MCF 10A (cell line): ENCODE data around the gene TRPM5. TPM values are rescaled to one million over a fixed set of nuclear protein-coding genes. Genes with fewer than 3 reads are reported as not detected.

Experiments used
- BruUV-seq: library from RNA; stranded (reverse); fragments of 400-500 nt; replicated peaks from 2 replicates; lab custom pipeline; 2021; lab: Mats Ljungman, UMichigan
- CTCF ChIA-PET: fragments of 300-600 bp; sonication (Branson Sonifier 250); formaldehyde crosslinking; extraction: SDS; loops from one replicate; lab custom pipeline; 2021; ENCODE audit warnings: antibody characterized with exemption, inconsistent platforms; lab: Yijun Ruan, JAX
- POLR2A ChIA-PET: fragments of 300-600, 350-650 bp; sonication (Branson Sonifier 250); formaldehyde crosslinking; extraction: SDS; loops from one replicate; lab custom pipeline; 2020; ENCODE audit warnings: antibody characterized with exemption, inconsistent platforms; lab: Yijun Ruan, JAX
- DNase-seq: peaks from one replicate; pipeline ENCODE4 v3.0.0-alpha.2; 2018; ENCODE audit not compliant: unreplicated experiment
- H3K27ac Mint-ChIP-seq: one replicate; pipeline ENCODE4 v1.8.0; 2022; ENCODE audit warnings: mild to moderate bottlenecking, low read depth, mixed read lengths; ENCODE audit not compliant: unreplicated experiment
- H3K27me3 Mint-ChIP-seq: one replicate; pipeline ENCODE4 v1.8.0; 2022; ENCODE audit warnings: mixed read lengths; ENCODE audit not compliant: insufficient read depth, unreplicated experiment
- H3K36me3 Mint-ChIP-seq: one replicate; pipeline ENCODE4 v1.8.0; 2022; ENCODE audit warnings: mild to moderate bottlenecking, moderate library complexity, mixed read lengths; ENCODE audit not compliant: insufficient read depth, unreplicated experiment
- H3K4me1 Mint-ChIP-seq: one replicate; pipeline ENCODE4 v1.8.0; 2022; ENCODE audit warnings: mixed read lengths; ENCODE audit not compliant: insufficient read depth, unreplicated experiment
- H3K4me3 Mint-ChIP-seq: one replicate; pipeline ENCODE4 v1.8.0; 2022; ENCODE audit warnings: mild to moderate bottlenecking, moderate library complexity, mixed read lengths; ENCODE audit not compliant: unreplicated experiment
- H3K9me3 Mint-ChIP-seq: one replicate; pipeline ENCODE4 v1.8.0; 2022; ENCODE audit warnings: mixed read lengths; ENCODE audit not compliant: unreplicated experiment
- CTCF ChIP-seq: fragments of 200-600 bp; IDR thresholded peaks from one replicate; pipeline ENCODE4 v1.8.0; 2022; ENCODE audit warnings: antibody characterized with exemption, mild to moderate bottlenecking; ENCODE audit not compliant: unreplicated experiment
- intact Hi-C: fragments of 100-400 bp; cut with micrococcal nuclease; formaldehyde crosslinking; loops from 2 replicates; pipeline ENCODE4 v1.14.1; 2022
- total RNA-seq: library from RNA; stranded (reverse); gene quantifications from 2 replicates; pipeline ENCODE4 v1.2.3, GENCODE V29; 2022

The TRPM5 gene
- total RNA-seq, 1 experiment from 2014 or later, result not detected

- no peak for DNase-seq
- H3K9me3 Mint-ChIP-seq, result no peaks in the 10 kb centered on the region
- CTCF ChIA-PET, result no interaction called here
- H3K27ac Mint-ChIP-seq, result no peak overlapping the region
- peaks cover 24% of the 10 kb centered on the region for H3K27me3 Mint-ChIP-seq
- POLR2A ChIA-PET, result no interaction called here
- intact Hi-C loops, result no loop called here
- no peak for TF ChIP-seq CTCF
- no peak overlapping the region for H3K4me3 Mint-ChIP-seq
- no peaks in the 10 kb centered on the region for H3K4me1 Mint-ChIP-seq
- BruUV-seq, result no TSS peak
- H3K36me3 Mint-ChIP-seq, result no peaks in the 10 kb centered on the region
Measured at GRCh38 chr11:2473361-2474058, 29.2 kb upstream of the TRPM5 start.

- H3K4me1 Mint-ChIP-seq, result no peaks in the 10 kb centered on the region
- CTCF ChIA-PET, result interaction anchor here (0.7 kb wide), 1 partner anchor 877 kb away, joined by 4 read pairs; no protein-coding TSS in a partner anchor
- no TSS peak for BruUV-seq
- intact Hi-C loops, result no loop called here
- no peaks in the 10 kb centered on the region for H3K9me3 Mint-ChIP-seq
- H3K4me3 Mint-ChIP-seq, result no peak overlapping the region
- POLR2A ChIA-PET, result interaction anchor here (0.6 kb wide), 1 partner anchor 45 kb away, joined by 3 read pairs; no protein-coding TSS in a partner anchor
- DNase-seq, result no peak
- no peak for TF ChIP-seq CTCF
- H3K36me3 Mint-ChIP-seq, result no peaks in the 10 kb centered on the region
- peaks cover 24% of the 10 kb centered on the region for H3K27me3 Mint-ChIP-seq
- no peak overlapping the region for H3K27ac Mint-ChIP-seq
Measured at GRCh38 chr11:2472428-2473186, 28.3 kb upstream of the TRPM5 start.

GRCh38 chr11:2471804-2472096 is 27.4 kb upstream of the TRPM5 start:
- Mint-ChIP-seq H3K27ac (no peak overlapping the region), H3K4me1 (no peaks in the 10 kb centered on the region), H3K36me3 (no peaks in the 10 kb centered on the region), H3K4me3 (no peak overlapping the region), H3K27me3 (peaks cover 23% of the 10 kb centered on the region), H3K9me3 (no peaks in the 10 kb centered on the region)
- intact Hi-C loops, result no loop called here
- no peak for TF ChIP-seq CTCF
- POLR2A ChIA-PET, result no interaction called here
- CTCF ChIA-PET, result no interaction called here
- no peak for DNase-seq
- BruUV-seq, result no TSS peak

GRCh38 chr11:2471048-2471803 is 26.9 kb upstream of the TRPM5 start:
- intact Hi-C loops, result no loop called here
- peaks cover 17% of the 10 kb centered on the region for H3K27me3 Mint-ChIP-seq

More at GRCh38 chr11:2471048-2471803, 26.9 kb upstream of the TRPM5 start:
- Mint-ChIP-seq H3K4me1 (no peaks in the 10 kb centered on the region), H3K36me3 (no peaks in the 10 kb centered on the region), H3K27ac (no peak overlapping the region), H3K4me3 (no peak overlapping the region), H3K9me3 (no peaks in the 10 kb centered on the region)
- ChIA-PET POLR2A (no interaction called here), CTCF (no interaction called here)
- BruUV-seq, result no TSS peak
- no peak for DNase-seq
- no peak for TF ChIP-seq CTCF
